IMR-90 (cell line): ENCODE data around the gene TTC38. TPM values are rescaled to one million over a fixed set of nuclear protein-coding genes. Genes with fewer than 3 reads are reported as not detected.

Source experiments
- ATAC-seq: fragments of 200-7000 bp; cut with Tn5 transposase; 2 replicates; pipeline ENCODE4 v1.9.1; 2020; ENCODE audit warnings: low read depth, mild to moderate bottlenecking, moderate library complexity
- BruUV-seq: library from RNA; stranded (reverse); fragments of 400-500 nt; replicated peaks from 2 replicates; lab custom pipeline; 2021; lab: Mats Ljungman, UMichigan
- CTCF ChIA-PET: fragments of 300-600 bp; formaldehyde crosslinking; extraction: SDS; loops from one replicate; lab custom pipeline; 2021; ENCODE audit warnings: antibody characterized with exemption; lab: Yijun Ruan, JAX
- POLR2A ChIA-PET: fragments of 300-600 bp; sonication (Branson Sonifier 250); formaldehyde crosslinking; loops from one replicate; lab custom pipeline; 2022; ENCODE audit warnings: antibody characterized with exemption; ENCODE audit not compliant: unreplicated experiment; lab: Charles Lee
- DNase-seq: peaks from one replicate; pipeline ENCODE4 v3.0.0; 2013
- H2AFZ ChIP-seq: replicated peaks from 2 replicates; pipeline ENCODE3; 2013; ENCODE audit warnings: low read length, mild to moderate bottlenecking; ENCODE audit not compliant: poor library complexity
- H2AK5ac ChIP-seq: 2 replicates; pipeline ENCODE4 v1.6.1; 2013; ENCODE audit warnings: low read depth, low read length, inconsistent platforms
- H2AK9ac ChIP-seq: replicated peaks from 2 replicates; pipeline ENCODE3; 2013; ENCODE audit warnings: mild to moderate bottlenecking, low read depth, low read length, moderate library complexity; ENCODE audit not compliant: poor library complexity
- H2BK120ac ChIP-seq: 2 replicates; pipeline ENCODE4 v1.6.1; 2013; ENCODE audit warnings: low read depth, low read length, inconsistent platforms
- H2BK15ac ChIP-seq: 3 replicates; pipeline ENCODE4 v1.6.1; 2013; ENCODE audit warnings: low read depth, low read length, inconsistent platforms
- H2BK20ac ChIP-seq: 2 replicates; pipeline ENCODE4 v1.6.1; 2013; ENCODE audit warnings: low read depth, mild to moderate bottlenecking, inconsistent platforms, low read length, moderate library complexity
- H2BK5ac ChIP-seq: 2 replicates; pipeline ENCODE4 v1.6.1; 2013; ENCODE audit warnings: mild to moderate bottlenecking, low read depth, low read length, inconsistent platforms; ENCODE audit not compliant: poor library complexity, severe bottlenecking
- H3K14ac ChIP-seq: replicated peaks from 2 replicates; pipeline ENCODE4 v1.6.1; 2013; ENCODE audit warnings: low read depth, low read length, inconsistent platforms
- H3K18ac ChIP-seq: 2 replicates; pipeline ENCODE4 v1.6.1; 2013; ENCODE audit warnings: low read depth, low read length, control low read depth
- H3K23ac ChIP-seq: 2 replicates; pipeline ENCODE4 v1.6.1; 2013; ENCODE audit warnings: low read depth, low read length, inconsistent platforms
- H3K27ac ChIP-seq: 2 replicates; pipeline ENCODE4 v1.5.1; 2013; ENCODE audit warnings: mild to moderate bottlenecking, control low read depth, low read length; ENCODE audit not compliant: insufficient read depth
- H3K27me3 ChIP-seq: 2 replicates; pipeline ENCODE4 v1.6.1; 2013; ENCODE audit warnings: low read length; ENCODE audit not compliant: control insufficient read depth, insufficient read depth
- H3K36me3 ChIP-seq: 2 replicates; pipeline ENCODE4 v1.6.1; 2013; ENCODE audit warnings: low read length, mixed read lengths; ENCODE audit not compliant: control insufficient read depth, insufficient read depth
- H3K4ac ChIP-seq: 2 replicates; pipeline ENCODE4 v1.6.1; 2013; ENCODE audit warnings: low read depth, low read length, inconsistent platforms
- H3K4me1 ChIP-seq: 2 replicates; pipeline ENCODE4 v1.6.1; 2013; ENCODE audit warnings: low read length, mixed read lengths; ENCODE audit not compliant: control insufficient read depth, insufficient read depth
- H3K4me2 ChIP-seq: 2 replicates; pipeline ENCODE4 v1.6.1; 2013; ENCODE audit warnings: low read depth, mild to moderate bottlenecking, control low read depth, low read length, moderate library complexity
- H3K4me3 ChIP-seq: 2 replicates; pipeline ENCODE4 v1.5.1; 2013; ENCODE audit warnings: low read depth, mild to moderate bottlenecking, control low read depth, low read length, moderate library complexity; ENCODE audit not compliant: insufficient read depth
- H3K56ac ChIP-seq: 2 replicates; pipeline ENCODE4 v1.6.1; 2013; ENCODE audit warnings: low read length, inconsistent platforms; ENCODE audit not compliant: insufficient read depth; ENCODE audit errors: extremely low read depth
- H3K79me1 ChIP-seq, 2 experiments: 2 replicates each; pipeline ENCODE4 v1.6.1; 2013; ENCODE audit warnings: low read length in 2 of 2, inconsistent platforms in 1 of 2, low read depth in 1 of 2
- H3K9ac ChIP-seq: 2 replicates; pipeline ENCODE4 v1.6.1; 2013; ENCODE audit warnings: low read depth, low read length, control low read depth
- H3K9me1 ChIP-seq: 2 replicates; pipeline ENCODE4 v1.6.1; 2013; ENCODE audit warnings: low read length, inconsistent platforms; ENCODE audit not compliant: insufficient read depth
- H3K9me3 ChIP-seq: 2 replicates; pipeline ENCODE4 v1.6.1; 2013; ENCODE audit warnings: low read length; ENCODE audit not compliant: control insufficient read depth, insufficient read depth
- H4K20me1 ChIP-seq: 2 replicates; pipeline ENCODE4 v1.6.1; 2013; ENCODE audit warnings: low read length, inconsistent platforms; ENCODE audit not compliant: insufficient read depth
- H4K5ac ChIP-seq: 2 replicates; pipeline ENCODE4 v1.6.1; 2013; ENCODE audit warnings: mild to moderate bottlenecking, low read depth, low read length, control low read depth
- H4K8ac ChIP-seq, 2 experiments: 2 replicates each; pipeline ENCODE4 v1.6.1; 2013; ENCODE audit warnings: low read depth in 2 of 2, low read length in 2 of 2, control low read depth in 1 of 2, inconsistent platforms in 1 of 2
- H4K91ac ChIP-seq: 2 replicates; pipeline ENCODE4 v1.6.1; 2013; ENCODE audit warnings: low read depth, low read length, inconsistent platforms; ENCODE audit not compliant: insufficient read depth
- CEBPB ChIP-seq: IDR thresholded peaks from 2 replicates; pipeline ENCODE4 v1.6.1; 2012; ENCODE audit warnings: low read depth, low read length, improper control_type of control experiment
- CTCF ChIP-seq: conservative IDR thresholded peaks from 2 replicates; pipeline ENCODE4 v1.5.1; 2012; ENCODE audit warnings: mild to moderate bottlenecking, low read depth, low read length, improper control_type of control experiment
- MAFK ChIP-seq: IDR thresholded peaks from 2 replicates; pipeline ENCODE4 v1.6.1; 2012; ENCODE audit warnings: low read depth, low read length, improper control_type of control experiment
- MXI1 ChIP-seq: IDR thresholded peaks from 2 replicates; pipeline ENCODE4 v1.6.1; 2012; ENCODE audit warnings: low read depth, mild to moderate bottlenecking, low read length, moderate library complexity, borderline replicate concordance
- NFE2L2 ChIP-seq: fragments of 150-350 bp; IDR thresholded peaks from 2 replicates; pipeline ENCODE4 v1.6.1; 2016; ENCODE audit warnings: low read depth, mild to moderate bottlenecking, low read length
- POLR2A ChIP-seq: IDR thresholded peaks from 2 replicates; pipeline ENCODE4 v1.6.1; 2012; ENCODE audit warnings: mild to moderate bottlenecking, low read depth, low read length
- RAD21 ChIP-seq: IDR thresholded peaks from 2 replicates; pipeline ENCODE4 v1.6.1; 2012; ENCODE audit warnings: low read length, improper control_type of control experiment
- RCOR1 ChIP-seq: IDR thresholded peaks from 2 replicates; pipeline ENCODE4 v1.6.1; 2012; ENCODE audit warnings: mild to moderate bottlenecking, low read length, improper control_type of control experiment; ENCODE audit not compliant: insufficient replicate concordance
- SMC3 ChIP-seq: fragments of 150-350 bp; IDR thresholded peaks from 2 replicates; pipeline ENCODE4 v1.6.1; 2016; ENCODE audit warnings: low read depth, mild to moderate bottlenecking, antibody characterized with exemption, low read length, moderate library complexity
- USF2 ChIP-seq: fragments of 150-350 bp; IDR thresholded peaks from 2 replicates; pipeline ENCODE4 v1.6.1; 2017; ENCODE audit warnings: mild to moderate bottlenecking, antibody characterized with exemption, low read length, low read depth
- WGBS, 2 experiments: methylation state at CpG; one replicate each; pipeline versions ENCODE4 v1.1.5 to v1.1.7; 2013; ENCODE audit warnings: missing lambda C conversion rate in 2 of 2; ENCODE audit not compliant: insufficient read length in 1 of 2; ENCODE audit errors: extremely low coverage in 2 of 2; 5-methylcytosine and 5-hydroxymethylcytosine counted together
- dilution Hi-C: fragments of 300-500 bp; cut with HindIII; formaldehyde crosslinking; loops from one replicate; pipeline ENCODE4 v1.14.3; 2018; ENCODE audit warnings: low sequenced_read_pairs; ENCODE audit not compliant: unreplicated experiment
- in situ Hi-C: fragments of 300-500 bp; cut with MboI; formaldehyde crosslinking; loops from 3 replicates; pipeline ENCODE4 v1.14.3; 2019; ENCODE audit warnings: low sequenced_read_pairs, inconsistent platforms, mixed read lengths
- intact Hi-C: fragments of 100-400 bp; cut with micrococcal nuclease; formaldehyde crosslinking; loops from 2 replicates; pipeline ENCODE4 v1.10.0; 2022
- polyA plus RNA-seq, 3 experiments: library from polyadenylated mRNA; depleted of rRNA; stranded (reverse); fragments of >200 nt; gene quantifications; 2 replicates each; pipeline ENCODE4 v1.2.3, GENCODE V29; 2012; ENCODE audit warnings: low replicate concordance in 1 of 3
- total RNA-seq: library from RNA; depleted of rRNA; stranded (reverse); fragments of >200 nt; gene quantifications from 2 replicates; pipeline ENCODE4 v1.2.3, GENCODE V29; 2012
- TF ChIP-seq, protein P1 (sequence below): fragments of 150-350 bp; IDR thresholded peaks from 2 replicates; pipeline ENCODE4 v1.6.1; 2016; ENCODE audit warnings: low read depth, mild to moderate bottlenecking, low read length, moderate library complexity, borderline replicate concordance

TTC38 gene
- total and polyA plus RNA-seq, 2 of the 4 experiments (the other 2 are of a cell fraction): 43.6 to 52.3 TPM

DNA sequence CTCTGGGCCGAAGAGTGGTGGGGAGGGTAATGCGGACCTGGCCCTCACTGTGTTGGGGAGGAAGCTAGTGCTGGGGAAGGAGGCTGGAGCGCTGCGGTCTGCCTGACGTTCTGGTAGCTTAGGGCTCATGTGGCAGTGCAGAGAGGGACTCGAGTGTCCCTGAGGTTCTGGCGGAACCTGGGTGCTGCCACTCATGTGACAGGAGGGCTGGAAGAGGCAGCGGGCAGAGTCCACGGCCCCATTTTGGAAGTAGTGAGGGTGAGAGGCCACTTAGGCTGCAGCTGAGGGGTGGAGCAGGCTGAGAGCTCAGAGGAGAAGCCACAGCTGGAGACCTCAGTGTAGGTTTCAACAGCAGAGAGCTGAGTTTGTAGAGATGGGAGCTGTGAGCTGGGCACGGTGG is 51.5 kb downstream of the TTC38 start:
- H3K36me3 ChIP-seq: peaks cover 20% of the 10 kb centered on the region

More for the DNA sequence above, 51.5 kb downstream of the TTC38 start:
- Histone ChIP-seq H3K4me2 (no peak overlapping the region), H3K9me3 (no peaks in the 10 kb centered on the region), H3K27ac (no peak overlapping the region), H3K9me1 (no peaks in the 10 kb centered on the region; the same call in 1 of the 2 replicates), H4K91ac (no peak overlapping the region), H2BK120ac (no peak overlapping the region), H2BK20ac (no peak overlapping the region), H3K4me3 (no peak overlapping the region), H3K14ac (no peak overlapping the region), H4K8ac (no peak overlapping the region), H3K18ac (no peak overlapping the region), H3K23ac (no peak overlapping the region), H2AK9ac (peak overlapping the region; percentile 23), H3K4ac (no peak overlapping the region), H4K5ac (no peak overlapping the region), H3K9ac (no peak overlapping the region), H2AK5ac (no peak overlapping the region), H2BK5ac (no peak overlapping the region), H2AFZ (peak overlapping the region; percentile 48), H3K79me1 (peaks cover 27 to 47% of the 10 kb centered on the region in 2 experiments), H3K4me1 (no peaks in the 10 kb centered on the region), H3K27me3 (no peaks in the 10 kb centered on the region), H2BK15ac (no peak overlapping the region), H3K56ac (no peak overlapping the region), H4K20me1 (no peaks in the 10 kb centered on the region; the same call in 1 of the 2 replicates)
- no peak for TF ChIP-seq CTCF
- TF ChIP-seq POLR2A: no peak
- no peak for TF ChIP-seq MXI1
- no peak for TF ChIP-seq USF2
- no peak for TF ChIP-seq SMC3
- no peak for TF ChIP-seq RAD21
- TF ChIP-seq MAFK: no peak
- TF ChIP-seq RCOR1: no peak
- no peak for TF ChIP-seq CEBPB
- TF ChIP-seq NFE2L2: no peak
- TF ChIP-seq, protein P1, sequence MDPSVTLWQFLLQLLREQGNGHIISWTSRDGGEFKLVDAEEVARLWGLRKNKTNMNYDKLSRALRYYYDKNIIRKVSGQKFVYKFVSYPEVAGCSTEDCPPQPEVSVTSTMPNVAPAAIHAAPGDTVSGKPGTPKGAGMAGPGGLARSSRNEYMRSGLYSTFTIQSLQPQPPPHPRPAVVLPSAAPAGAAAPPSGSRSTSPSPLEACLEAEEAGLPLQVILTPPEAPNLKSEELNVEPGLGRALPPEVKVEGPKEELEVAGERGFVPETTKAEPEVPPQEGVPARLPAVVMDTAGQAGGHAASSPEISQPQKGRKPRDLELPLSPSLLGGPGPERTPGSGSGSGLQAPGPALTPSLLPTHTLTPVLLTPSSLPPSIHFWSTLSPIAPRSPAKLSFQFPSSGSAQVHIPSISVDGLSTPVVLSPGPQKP: no peak
- 88% methylated on average over 10 of the region's 10 CpGs; no CpG with 5 or more reads in 1 of the 2 experiments for WGBS, 2 experiments
- in situ Hi-C loops (no loop called here), intact Hi-C loops (no loop called here), dilution Hi-C loops (no loop called here)
- CTCF ChIA-PET: no interaction called here
- POLR2A ChIA-PET: no interaction called here
- no peak for ATAC-seq
- BruUV-seq: no TSS peak
- no peak for DNase-seq
